Cortex of kidney (tissue), 1 donor: ENCODE data around the gene TBC1D30.

Source experiments
- DNase-seq: peaks from one replicate; lab custom pipeline; 2025; lab: John Stamatoyannopoulos, UW

TBC1D30 gene

DNA sequence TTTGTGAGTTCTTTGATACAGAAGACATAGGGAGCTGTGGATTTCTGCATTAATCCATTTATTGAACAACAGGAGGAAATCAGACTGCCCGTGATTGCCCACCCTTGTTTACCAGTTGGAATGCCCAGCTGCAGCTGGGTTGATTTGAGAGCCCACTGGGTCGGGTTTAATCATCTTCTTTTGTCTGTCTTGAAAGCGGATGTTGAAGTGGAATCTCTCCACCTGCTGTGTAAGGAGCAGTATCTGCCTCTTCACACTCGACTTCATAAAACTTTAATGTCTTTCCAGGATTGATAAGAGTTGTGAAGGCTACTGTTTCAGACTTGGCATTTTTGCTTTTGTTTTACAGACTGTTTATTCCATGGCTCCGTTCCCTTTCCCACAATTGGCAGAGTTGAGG lies 39.9 kb downstream of the TBC1D30 start:
- no peak for DNase-seq

DNA sequence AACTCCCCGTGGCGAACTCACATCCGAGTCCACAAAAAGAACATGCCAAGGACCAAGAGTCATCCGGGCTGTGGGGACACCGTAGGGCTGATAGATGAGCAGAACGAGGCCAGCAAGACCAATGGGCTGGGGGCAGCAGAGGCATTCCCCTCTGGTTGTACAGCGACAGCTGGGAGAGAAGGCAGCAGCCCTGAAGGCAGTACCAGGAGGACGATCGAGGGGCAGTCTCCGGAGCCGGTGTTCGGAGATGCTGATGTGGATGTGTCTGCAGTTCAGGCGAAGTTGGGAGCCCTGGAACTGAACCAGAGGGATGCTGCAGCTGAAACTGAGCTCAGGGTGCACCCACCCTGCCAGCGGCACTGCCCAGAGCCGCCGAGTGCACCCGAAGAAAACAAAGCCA lies 50.7 kb downstream of the TBC1D30 start:
- no peak for DNase-seq

DNA sequence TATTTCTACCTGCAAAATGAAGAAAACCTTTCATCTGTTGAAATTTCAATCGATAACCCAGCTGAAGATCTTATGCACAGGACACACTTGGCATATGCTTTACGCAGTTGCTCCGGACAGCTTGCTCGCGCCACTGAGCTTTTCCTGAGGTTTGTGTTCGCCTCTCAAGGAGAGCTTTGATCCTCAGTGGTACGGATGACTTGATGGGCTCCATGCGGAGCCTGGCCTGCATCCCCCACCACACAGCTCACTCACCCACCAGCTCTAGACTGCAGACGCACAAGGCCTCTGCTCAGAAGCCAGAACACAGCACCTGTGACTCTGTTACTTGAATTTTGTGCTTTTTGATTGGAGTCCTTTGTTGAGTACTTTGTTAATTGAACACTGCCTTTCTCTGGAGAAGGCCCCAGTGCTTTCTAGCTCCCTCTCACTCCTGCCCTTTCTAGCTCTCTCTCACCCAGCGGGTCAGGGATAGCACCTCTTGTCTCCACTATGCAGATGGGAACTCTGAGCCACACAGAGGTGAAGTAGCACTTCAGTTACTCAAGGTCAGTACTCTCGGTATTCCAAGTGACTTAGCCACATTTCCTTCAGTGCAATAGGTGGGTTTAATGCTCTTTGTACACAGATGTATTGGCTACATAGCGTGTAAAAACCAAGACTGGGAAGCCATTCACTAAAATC lies 52.1 kb downstream of the TBC1D30 start:
- DNase-seq: no peak

DNA sequence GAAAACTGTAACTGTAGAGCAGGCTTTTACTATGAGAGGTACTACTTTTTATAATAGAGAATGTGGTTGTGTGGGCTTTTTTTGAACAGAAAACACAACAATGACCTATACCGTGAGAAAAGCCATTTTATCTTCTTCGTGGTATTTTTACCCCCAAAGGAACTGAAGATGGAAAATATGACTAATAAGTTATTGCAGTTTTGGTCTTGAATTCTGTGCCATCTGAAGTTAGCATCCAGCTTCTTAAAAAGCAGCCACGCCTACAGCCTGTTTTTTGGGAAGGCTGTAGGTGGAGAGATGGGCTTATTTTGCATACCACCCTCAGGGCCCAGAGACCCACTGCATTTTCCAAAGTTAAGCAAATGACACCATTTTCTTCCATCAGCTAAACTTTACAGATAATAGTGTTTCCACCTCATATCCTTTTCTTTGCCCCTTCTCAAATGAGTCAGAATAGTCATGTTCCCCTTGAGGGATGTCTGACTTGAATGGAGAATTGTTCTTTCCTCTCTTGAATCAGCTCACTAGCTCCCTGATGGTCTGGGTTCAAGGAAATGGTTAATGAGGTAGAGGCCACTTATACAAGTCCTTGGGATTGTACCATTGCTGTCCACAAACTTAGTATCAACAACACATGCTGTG lies 53.0 kb downstream of the TBC1D30 start:
- no peak for DNase-seq

DNA sequence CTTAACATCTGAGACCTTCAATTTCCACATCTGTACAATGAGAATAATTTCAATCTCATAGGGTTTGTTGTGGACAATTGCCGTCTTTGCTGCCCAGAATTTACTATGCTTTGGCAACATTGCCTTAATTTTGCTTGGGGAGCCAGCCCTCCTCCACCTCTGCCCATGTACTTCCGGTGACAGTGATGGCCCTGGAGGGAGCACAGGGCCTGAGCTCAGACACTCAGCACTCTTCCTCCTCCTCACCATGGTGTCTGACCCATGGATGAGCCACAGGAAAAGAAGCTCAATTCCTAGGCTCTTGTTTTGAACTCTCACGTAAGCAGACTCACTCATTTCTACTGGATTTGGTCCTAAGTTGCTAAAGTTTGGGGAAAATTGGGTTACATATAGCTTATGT lies 58.2 kb downstream of the TBC1D30 start:
- DNase-seq: no peak

DNA sequence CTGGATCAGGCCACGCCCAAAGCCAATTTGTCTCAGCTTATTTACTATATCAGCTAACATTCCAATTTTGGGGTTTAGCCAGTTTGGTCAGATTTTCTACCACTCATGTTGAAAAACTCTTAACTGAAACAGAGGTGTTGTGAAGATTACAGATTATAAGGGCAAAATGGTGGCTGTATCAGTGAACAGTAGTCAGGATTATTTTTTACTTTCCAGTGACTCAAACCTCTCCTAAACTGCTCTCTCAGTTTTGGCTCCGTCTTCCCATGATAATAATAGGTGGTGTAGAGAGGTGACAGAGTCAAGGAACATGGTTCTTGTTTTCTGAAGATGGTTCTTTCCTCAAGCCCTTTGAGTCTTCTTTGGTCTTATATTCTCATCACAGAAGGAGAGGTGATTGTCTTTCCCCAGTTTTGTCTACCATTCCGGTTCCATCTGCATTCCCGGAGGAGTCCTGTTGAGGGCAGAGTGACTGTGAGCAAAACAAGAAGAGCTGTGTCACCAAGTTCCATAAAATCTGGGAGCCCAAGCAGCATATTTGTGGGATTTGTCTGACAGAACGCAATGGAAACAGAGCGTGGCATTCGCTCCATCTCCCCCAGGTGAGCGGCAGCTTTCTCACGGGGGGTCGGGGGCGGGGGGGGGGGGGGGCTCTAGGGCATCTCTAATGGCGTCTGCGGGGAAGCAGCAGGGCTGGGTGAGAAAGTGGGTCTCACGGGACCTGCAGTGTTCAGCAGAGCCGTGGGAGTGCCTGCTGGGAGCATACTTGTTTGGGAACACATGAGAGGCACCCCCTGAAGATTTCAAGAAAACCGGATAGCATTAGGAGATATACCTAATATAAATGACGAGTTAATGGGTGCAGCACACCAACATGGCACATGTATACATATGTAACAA lies 59.1 kb downstream of the TBC1D30 start:
- no peak for DNase-seq

DNA sequence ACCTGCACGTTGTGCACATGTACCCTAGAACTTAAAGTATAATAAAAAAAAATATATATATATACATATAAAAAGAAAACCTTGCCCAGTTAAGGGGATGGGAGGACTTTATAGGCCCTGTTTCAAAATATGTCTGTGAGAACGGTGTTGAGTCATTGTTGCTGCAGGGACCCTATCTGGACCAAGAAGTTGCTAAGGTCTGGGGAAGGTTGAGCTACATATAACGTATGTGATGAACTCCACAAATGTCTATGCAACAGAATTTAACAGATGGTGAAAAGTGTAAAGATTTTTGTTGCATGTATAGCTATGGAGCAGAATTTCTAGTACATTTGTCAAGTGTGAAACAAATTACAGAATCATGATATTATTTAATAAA lies 59.7 kb downstream of the TBC1D30 start:
- no peak for DNase-seq

- no peak for DNase-seq
These were observed 60.3 kb downstream of the TBC1D30 start for GRCh38 chr12:64884728-64885127.

- no peak for DNase-seq
These were observed 65.2 kb downstream of the TBC1D30 start for GRCh38 chr12:64889434-64890216.

DNA sequence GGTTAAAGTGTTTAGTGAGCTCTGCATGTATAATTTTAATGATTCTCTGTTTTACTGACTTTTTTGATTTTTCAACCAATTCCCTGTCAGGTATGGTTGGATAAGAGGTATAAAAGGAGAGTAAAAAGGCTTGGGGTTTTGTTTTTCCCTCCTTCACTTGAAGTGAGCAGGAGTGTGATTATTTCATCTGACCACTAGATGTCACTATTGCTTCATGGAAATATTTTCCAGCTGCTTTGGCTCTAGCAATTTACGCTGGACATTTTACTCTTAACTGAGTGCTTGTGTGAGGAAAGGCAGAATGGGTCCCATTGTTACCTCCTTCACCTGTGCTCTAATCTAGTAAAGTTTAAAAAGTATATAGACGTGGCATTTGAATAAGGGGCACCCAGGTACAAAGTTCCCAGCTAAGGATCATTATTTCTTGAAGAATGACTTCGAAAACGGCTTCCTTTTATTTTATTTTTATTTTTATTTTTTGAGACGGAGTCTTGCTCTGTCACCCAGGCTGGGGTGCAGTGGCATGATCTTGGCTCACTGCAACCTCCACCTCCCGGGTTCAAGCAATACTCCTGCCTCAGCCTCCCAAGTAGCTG lies 66.5 kb downstream of the TBC1D30 start:
- DNase-seq: no peak

DNA sequence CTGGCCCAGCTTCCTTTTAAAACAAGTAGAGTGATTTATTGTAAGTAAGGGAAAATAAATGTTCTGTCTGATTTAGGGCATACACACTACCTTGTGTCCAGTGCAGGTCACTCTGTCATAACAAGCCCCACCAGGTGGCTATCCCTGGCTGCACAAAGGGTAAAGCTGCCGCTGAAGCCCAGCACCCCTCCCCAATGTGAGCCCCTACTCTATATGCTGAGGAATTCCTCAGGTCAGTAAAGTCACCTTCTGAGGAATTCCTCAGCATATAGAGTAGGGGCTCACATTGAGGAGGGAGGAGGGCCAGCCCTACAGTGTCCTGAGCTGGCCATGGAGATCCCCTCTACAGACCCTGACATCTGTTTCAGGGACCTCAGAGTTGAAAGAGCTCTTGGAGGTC lies 67.2 kb downstream of the TBC1D30 start:
- DNase-seq: no peak

DNA sequence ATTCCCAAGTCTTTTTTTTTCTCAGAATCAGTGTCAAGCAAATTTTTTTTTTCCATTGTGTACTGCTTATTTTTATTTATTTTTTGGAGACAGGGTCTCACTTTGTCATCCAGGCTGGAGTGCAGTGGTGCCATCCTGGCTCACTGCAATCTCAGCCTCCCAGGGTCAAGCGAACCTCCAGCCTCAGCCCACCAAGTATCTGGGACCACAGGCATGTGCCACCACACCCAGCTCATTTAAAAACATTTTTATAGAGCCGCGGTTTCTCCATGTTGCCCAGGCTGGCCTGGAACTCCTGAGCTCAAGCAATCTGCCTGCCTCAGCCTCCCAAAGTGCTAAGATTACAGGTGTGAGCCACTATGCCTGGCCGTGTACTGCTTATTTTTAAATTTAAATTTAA lies 68.1 kb downstream of the TBC1D30 start:
- DNase-seq: no peak

DNA sequence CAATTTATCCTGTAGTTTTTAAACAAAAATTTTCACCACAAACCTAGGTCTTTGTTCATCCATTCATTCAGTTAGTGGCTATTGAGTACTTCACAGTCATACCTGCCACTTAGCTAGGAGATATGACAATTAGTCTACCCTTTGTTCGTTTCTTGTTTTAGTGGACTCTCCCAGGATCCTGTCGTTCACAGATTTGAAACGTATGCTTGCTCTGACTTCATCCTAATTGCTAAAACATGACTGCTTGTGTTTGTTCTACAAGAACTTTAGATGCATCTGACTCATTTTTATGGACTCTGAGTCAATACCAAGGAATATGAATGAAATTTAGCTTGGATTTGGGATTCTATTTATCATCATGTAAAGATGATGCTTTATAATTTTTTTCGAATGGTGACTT lies 69.5 kb downstream of the TBC1D30 start:
- no peak for DNase-seq

DNA sequence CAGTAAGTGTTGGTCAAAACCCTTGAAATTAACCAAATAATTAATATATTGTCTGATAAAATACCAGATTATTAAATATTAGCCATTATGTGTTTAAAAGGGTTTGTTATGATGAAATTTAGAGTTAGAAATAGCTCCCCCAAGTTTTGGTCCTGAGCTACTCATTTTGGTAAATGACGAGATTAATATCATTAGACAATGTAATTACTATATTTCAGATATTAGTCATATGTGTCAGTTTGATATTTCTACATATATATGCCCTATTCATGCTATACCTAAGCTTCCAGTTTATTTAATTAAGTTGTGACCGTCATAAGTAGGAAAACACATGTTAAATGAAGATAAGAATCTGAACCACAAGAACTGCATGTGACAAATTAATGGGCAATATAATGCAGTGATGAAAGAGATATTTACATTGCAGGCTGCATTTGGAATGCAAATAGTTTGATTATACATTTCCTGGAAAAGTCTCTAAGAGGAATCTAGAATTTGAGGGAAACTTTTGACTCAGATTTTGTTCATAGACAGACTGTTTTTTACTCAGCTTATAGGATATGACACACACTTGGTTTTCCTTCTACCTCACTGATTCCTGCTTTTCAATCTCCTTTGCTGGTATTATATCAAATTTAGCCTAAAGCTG lies 70.5 kb downstream of the TBC1D30 start:
- DNase-seq: no peak

GRCh38 chr12:64895526-64895925 lies 71.1 kb downstream of the TBC1D30 start:
- DNase-seq: no peak

DNA sequence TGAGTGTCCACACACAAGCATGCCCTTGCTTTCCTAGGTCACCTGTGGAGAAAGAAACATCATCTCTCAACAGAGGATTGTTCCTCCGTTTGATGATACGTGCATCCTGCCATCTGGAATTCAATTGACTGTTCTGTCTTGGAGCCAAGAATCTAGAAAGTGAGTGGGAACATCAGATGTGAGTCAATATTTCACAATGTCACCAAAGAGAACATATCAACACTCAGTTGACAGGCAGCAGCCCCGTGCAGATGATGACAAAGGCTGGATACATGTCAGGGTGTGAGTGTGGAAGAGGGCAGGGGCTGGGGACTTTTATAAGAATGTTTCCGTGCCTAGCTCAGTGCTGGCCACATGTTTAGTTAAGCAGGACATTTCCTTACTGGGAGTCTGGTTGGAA lies 76.1 kb downstream of the TBC1D30 start:
- DNase-seq: no peak

DNA sequence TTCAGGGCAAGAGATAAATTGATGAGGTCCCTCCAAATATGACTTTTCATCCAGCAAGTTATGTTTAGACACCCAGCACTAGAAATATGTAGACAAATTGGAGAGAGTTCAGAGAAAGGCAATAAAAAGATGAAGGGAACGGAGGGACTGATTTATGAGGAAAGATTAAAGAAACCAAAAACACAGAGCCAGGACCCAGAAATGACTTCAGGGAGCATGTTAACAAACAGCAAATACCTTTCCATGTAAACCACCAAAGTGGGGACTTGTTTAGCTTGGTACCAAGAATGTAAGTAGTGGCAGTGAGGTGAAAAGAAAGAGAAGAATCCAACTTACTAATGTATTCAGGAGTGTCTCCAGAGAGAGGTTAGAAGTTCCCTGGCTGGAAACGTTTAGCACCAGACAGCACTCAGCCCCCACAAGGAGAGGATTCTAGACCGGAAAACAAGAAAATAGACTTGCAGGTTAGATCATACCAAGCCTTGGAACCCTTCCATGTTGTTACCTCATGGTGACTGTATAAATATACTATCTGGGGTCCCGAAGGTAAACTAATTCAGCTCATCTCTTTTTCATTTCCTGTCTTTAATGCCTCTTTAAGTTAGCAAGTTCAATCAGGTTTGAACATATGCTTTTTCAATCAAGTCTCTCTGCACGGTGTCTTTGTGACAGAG lies 79.2 kb downstream of the TBC1D30 start:
- no peak for DNase-seq

DNA sequence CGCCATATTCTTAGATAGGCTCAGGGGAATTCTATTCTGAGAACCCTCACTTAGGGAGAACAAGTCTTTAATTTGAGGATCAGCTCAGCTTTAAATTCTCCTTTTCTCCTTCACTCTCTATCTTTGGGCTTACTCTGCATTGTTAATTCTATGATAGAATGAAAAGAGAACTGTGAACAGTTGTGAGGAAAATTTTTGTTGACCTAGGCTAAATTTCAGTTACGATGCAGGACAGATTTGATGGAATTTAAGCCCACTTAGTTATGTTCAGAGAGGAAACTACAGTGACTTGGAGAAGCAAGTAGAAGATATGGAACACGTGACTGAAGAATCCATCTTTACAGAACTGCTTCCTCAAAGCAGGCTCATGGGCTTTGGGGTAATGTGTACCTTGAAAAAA lies 82.7 kb downstream of the TBC1D30 start:
- no peak for DNase-seq

DNA sequence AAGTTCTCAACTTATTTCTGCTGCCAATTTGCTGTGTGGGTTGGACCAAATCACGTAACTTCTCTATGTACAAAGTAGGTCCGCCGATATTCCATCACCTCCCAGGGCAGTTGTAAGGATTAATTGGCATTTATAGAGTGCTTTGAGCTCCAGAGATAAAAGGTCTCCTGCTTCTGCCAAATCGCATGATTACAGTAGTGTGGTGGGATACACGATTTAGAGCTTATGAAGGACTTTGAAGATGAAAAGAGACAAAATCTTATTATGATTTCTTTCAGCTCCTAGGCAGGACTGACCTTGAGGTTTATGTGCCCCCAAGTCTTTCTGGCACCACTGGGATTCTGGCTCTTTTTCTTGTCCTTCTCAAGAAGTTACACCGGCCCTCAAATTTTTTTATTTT lies 84.7 kb downstream of the TBC1D30 start:
- no peak for DNase-seq

GRCh38 chr12:64911081-64911480 lies 86.6 kb downstream of the TBC1D30 start:
- DNase-seq: no peak

DNA sequence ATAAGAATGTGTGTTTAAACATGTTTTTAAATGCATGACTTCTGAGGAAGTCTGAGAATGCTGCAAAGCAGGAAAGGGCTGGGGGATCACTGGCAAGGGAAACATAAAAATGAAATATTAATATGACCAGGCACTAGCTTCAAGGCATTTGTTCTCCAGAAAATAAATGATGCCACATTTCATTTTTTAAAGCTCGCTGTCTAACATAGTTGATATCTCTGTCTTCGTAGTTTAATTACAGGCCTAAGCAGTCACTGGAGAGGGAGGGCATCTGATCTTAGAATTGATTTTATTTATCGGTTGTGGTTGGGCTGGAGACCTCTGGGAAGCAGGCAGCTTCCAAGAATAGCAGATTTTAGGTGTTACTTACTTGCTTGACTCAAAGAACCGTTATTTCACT lies 87.5 kb downstream of the TBC1D30 start:
- no peak for DNase-seq
